HepG2 (cell line): ENCODE results near the gene FBXW5. TPM values are rescaled to one million over a fixed set of nuclear protein-coding genes. Genes with fewer than 3 reads are reported as not detected.

ENCODE experiments used
- ATAC-seq: fragments of 200-7000 bp; cut with Tn5 transposase; 3 replicates; pipeline ENCODE4 v1.9.1; 2020; ENCODE audit warnings: mild to moderate bottlenecking, moderate library complexity
- BruUV-seq: library from RNA; stranded (reverse); fragments of 400-500 nt; replicated peaks from 2 replicates; lab custom pipeline; 2021; lab: Mats Ljungman, UMichigan
- CTCF ChIA-PET: fragments of 300-600 bp; formaldehyde crosslinking; extraction: SDS; loops from one replicate; lab custom pipeline; 2021; ENCODE audit warnings: low total read pairs, inconsistent platforms, low intra/inter-chr PET ratio; lab: Yijun Ruan, JAX
- POLR2A ChIA-PET: fragments of 350-600 bp; sonication (Branson Sonifier 250); formaldehyde crosslinking; loops from one replicate; lab custom pipeline; 2020; ENCODE audit warnings: antibody characterized with exemption, inconsistent platforms; lab: Yijun Ruan, JAX
- DNase-seq: peaks from one replicate; pipeline ENCODE4 v3.0.0-alpha.2; 2015; ENCODE audit warnings: low spot score
- FAIRE-seq: peaks from 3 replicates; lab custom pipeline; 2011; peaks lifted over from hg19 to GRCh38; lab: Jason Lieb, UNC
- H2AFZ ChIP-seq: one replicate; pipeline ENCODE4 v1.6.1; 2011; ENCODE audit warnings: low read length, inconsistent platforms
- H3K27ac ChIP-seq: fragments of 300-600 bp; 3 replicates; pipeline ENCODE4 v1.8.0; 2011; ENCODE audit warnings: mixed run types, mild to moderate bottlenecking, mixed read lengths, low read length, inconsistent platforms; ENCODE audit not compliant: insufficient read depth; ENCODE audit errors: extremely low read length
- H3K27me3 ChIP-seq, 2 experiments: fragments of 200-600 bp in 1 of 2; 2 replicates in 1 of 2; 3 replicates in 1 of 2; pipeline versions ENCODE4 v1.6.0 to v1.8.0; 2011; ENCODE audit warnings: low read length in 2 of 2, mild to moderate bottlenecking in 2 of 2, moderate library complexity in 2 of 2, inconsistent platforms in 1 of 2; ENCODE audit not compliant: insufficient read depth in 2 of 2, control insufficient read depth in 1 of 2
- H3K36me3 ChIP-seq, 2 experiments: fragments of 200-600 bp in 1 of 2; replicated peaks in 1 of 2; 2 replicates in 1 of 2; 3 replicates in 1 of 2; pipeline versions ENCODE4 v1.5.1 to v1.8.0; 2011; ENCODE audit warnings: low read length in 2 of 2, inconsistent platforms in 1 of 2; ENCODE audit not compliant: insufficient read depth in 2 of 2, control insufficient read depth in 1 of 2
- H3K4me1 ChIP-seq: 2 replicates; pipeline ENCODE4 v1.5.1; 2012; ENCODE audit warnings: low read length, inconsistent platforms; ENCODE audit not compliant: insufficient read depth
- H3K4me2 ChIP-seq: 2 replicates; pipeline ENCODE4 v1.6.0; 2011; ENCODE audit warnings: low read depth, low read length, inconsistent platforms
- H3K4me3 ChIP-seq, 3 experiments: fragments of 200-600 bp in 1 of 3; sonication (generic), shearing (Covaris generic) in 1 of 3; replicated peaks in 1 of 3; 2 replicates each; pipeline ENCODE4 v1.5.1; 2011 to 2016; ENCODE audit warnings: low read length in 3 of 3, inconsistent platforms in 2 of 3, low read depth in 2 of 3, mild to moderate bottlenecking in 2 of 3, control low read depth in 1 of 3, mixed read lengths in 1 of 3; ENCODE audit not compliant: insufficient read depth in 1 of 3
- H3K79me2 ChIP-seq: one replicate; pipeline ENCODE4 v1.6.1; 2011; ENCODE audit warnings: low read length, inconsistent platforms; ENCODE audit not compliant: insufficient read depth
- H3K9ac ChIP-seq: 2 replicates; pipeline ENCODE4 v1.6.0; 2011; ENCODE audit warnings: mild to moderate bottlenecking, low read depth, low read length, inconsistent platforms; ENCODE audit not compliant: insufficient read depth
- H3K9me3 ChIP-seq: 2 replicates; pipeline ENCODE4 v1.5.1; 2012; ENCODE audit warnings: mild to moderate bottlenecking, low read length
- H4K20me1 ChIP-seq: 2 replicates; pipeline ENCODE4 v1.6.0; 2011; ENCODE audit warnings: inconsistent platforms, mild to moderate bottlenecking, low read length, moderate library complexity; ENCODE audit not compliant: insufficient read depth
- AGO2 ChIP-seq: fragments of 200-400 bp; formaldehyde crosslinking; optimal IDR thresholded peaks from 2 replicates; pipeline ENCODE3; 2017; ENCODE audit warnings: mild to moderate bottlenecking, low read depth, low read length, moderate library complexity
- FOXP1 ChIP-seq, 2 experiments: fragments of 450-650 bp in 1 of 2; IDR thresholded peaks; 2 replicates each; pipeline ENCODE4 v1.6.1; 2017 to 2018; ENCODE audit warnings: antibody characterized with exemption in 1 of 2
- MAZ ChIP-seq, 2 experiments: sonication (generic) in 1 of 2; formaldehyde crosslinking in 1 of 2; IDR thresholded peaks; 2 replicates each; pipeline versions ENCODE4 v1.5.0 to v1.6.1; 2012 to 2020; ENCODE audit warnings: low read depth in 2 of 2, mild to moderate bottlenecking in 2 of 2, borderline replicate concordance in 1 of 2, improper control_type of control experiment in 1 of 2, low read length in 1 of 2, missing genetic modification reagents in 1 of 2, moderate library complexity in 1 of 2
- PPARG ChIP-seq: conservative IDR thresholded peaks from 2 replicates; pipeline ENCODE4 v1.6.1; 2016; ENCODE audit warnings: missing biosample characterization, missing genetic modification reagents
- SRSF9 ChIP-seq: fragments of 200-400 bp; formaldehyde crosslinking; IDR thresholded peaks from 2 replicates; pipeline ENCODE4 v1.6.1; 2018; ENCODE audit warnings: borderline replicate concordance, mild to moderate bottlenecking, low read depth, low read length; ENCODE audit not compliant: insufficient read depth, poor library complexity, severe bottlenecking
- ZFX ChIP-seq: sonication (generic); formaldehyde crosslinking; IDR thresholded peaks from 2 replicates; pipeline ENCODE4 v1.4.0; 2020; ENCODE audit warnings: mild to moderate bottlenecking, low read depth, missing genetic modification reagents, moderate library complexity
- ZFY ChIP-seq: sonication (generic); formaldehyde crosslinking; IDR thresholded peaks from 2 replicates; pipeline ENCODE4 v1.4.0; 2020; ENCODE audit warnings: missing genetic modification reagents
- ZNF121 ChIP-seq: sonication (generic); formaldehyde crosslinking; IDR thresholded peaks from 2 replicates; pipeline ENCODE4 v1.5.0; 2020; ENCODE audit warnings: mild to moderate bottlenecking, missing genetic modification reagents
- ZNF430 ChIP-seq: sonication (generic); formaldehyde crosslinking; IDR thresholded peaks from 2 replicates; pipeline ENCODE4 v1.9.0; 2021; ENCODE audit warnings: mild to moderate bottlenecking, missing genetic modification reagents
- ZNF660 ChIP-seq: sonication (generic); formaldehyde crosslinking; IDR thresholded peaks from 2 replicates; pipeline ENCODE4 v1.5.1; 2020; ENCODE audit warnings: mild to moderate bottlenecking, low read depth, missing genetic modification reagents, borderline replicate concordance
- WGBS: methylation state at CpG from one replicate; pipeline ENCODE4 v1.1.6; 2017; ENCODE audit warnings: low lambda C conversion rate; 5-methylcytosine and 5-hydroxymethylcytosine counted together
- in situ Hi-C: cut with HindIII; loops from 2 replicates; pipeline ENCODE4 v1.10.0; 2017; ENCODE audit warnings: low pct_unique_long_range_greater_than_20kb; ENCODE audit not compliant: extremely low pct_ligation_motif_present
- intact Hi-C: fragments of 100-400 bp; cut with micrococcal nuclease; formaldehyde crosslinking; loops from one replicate; pipeline ENCODE4 v1.10.0; 2022; ENCODE audit not compliant: unreplicated experiment
- polyA plus RNA-seq, 8 experiments: library from polyadenylated mRNA; depleted of rRNA in 3 of 8; stranded (reverse) in 7 of 8; unstranded in 1 of 8; fragments of >200 nt; fragmentation: Illumina TruSeq in 4 of 8; extraction: Trizol in 4 of 8; gene quantifications; 2 replicates each; pipeline versions ENCODE4 v1.2.1 to v1.2.3, GENCODE V29; 2011 to 2016; ENCODE audit warnings: low read depth in 4 of 8, missing spikeins in 1 of 8, mixed read lengths in 1 of 8; ENCODE audit not compliant: insufficient read depth in 1 of 8
- total RNA-seq, 5 experiments: library from RNA; depleted of rRNA; stranded (reverse); fragments of >200 nt; fragmentation: Illumina TruSeq; extraction: Trizol; gene quantifications; 2 replicates each; pipeline ENCODE4 v1.2.3, GENCODE V29; 2016; ENCODE audit warnings: low read depth in 1 of 5
- TF ChIP-seq, protein P1 (sequence below): sonication (generic); formaldehyde crosslinking; IDR thresholded peaks from 2 replicates; pipeline ENCODE4 v1.4.0; 2020; ENCODE audit warnings: mild to moderate bottlenecking, low read depth, missing genetic modification reagents

Gene FBXW5
- total and polyA plus RNA-seq, 2 of the 13 experiments (the other 11 are each of a cell fraction or from before 2014, with no cell fraction given), result 52.0 to 60.4 TPM

DNA sequence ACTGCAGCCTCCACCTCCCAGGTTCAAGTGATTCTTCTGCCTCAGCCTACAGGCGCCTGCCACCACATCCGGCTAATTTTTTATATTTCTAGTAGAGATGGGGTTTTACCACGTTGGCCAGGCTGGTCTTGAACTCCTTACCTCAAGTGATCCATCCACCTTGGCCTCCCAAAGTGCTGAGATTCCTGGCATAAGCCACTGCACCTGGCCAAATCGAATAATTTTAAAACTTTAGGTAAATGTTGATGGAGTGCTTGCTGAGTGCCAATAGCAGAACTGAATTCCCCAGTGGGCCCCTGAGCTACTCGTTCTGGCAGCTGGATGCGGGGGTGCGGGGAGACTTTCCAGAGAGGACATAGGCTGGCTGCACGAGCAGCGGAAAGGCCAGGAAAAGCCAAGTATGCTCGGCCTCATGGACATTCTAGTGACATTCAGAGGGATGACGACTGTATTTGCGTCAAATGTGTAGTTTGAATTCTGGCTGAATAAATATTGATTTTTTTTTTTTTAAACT, 41.4 kb downstream of the FBXW5 start:
- intact Hi-C loops (no loop called here), in situ Hi-C loops (no loop called here)
- Histone ChIP-seq H3K4me2 (no peak overlapping the region), H4K20me1 (peaks cover 9% of the 10 kb centered on the region), H3K27ac (no peak overlapping the region), H3K27me3 (no peaks in the 10 kb centered on the region), H3K4me3 (no peak overlapping the region), H3K9me3 (no peaks in the 10 kb centered on the region), H3K9ac (no peak overlapping the region), H3K4me1 (peaks cover 27% of the 10 kb centered on the region), H3K79me2 (peaks cover under 1% of the 10 kb centered on the region), H3K36me3 (peaks cover 25 to 65% of the 10 kb centered on the region in 2 experiments), H2AFZ (no peak overlapping the region)
- DNase-seq, result no peak
- TF ChIP-seq ZNF121 (CRISPR knock-in tag), result peak; percentile 18; the same call in 1 of the 2 replicates
- TF ChIP-seq, protein P1, sequence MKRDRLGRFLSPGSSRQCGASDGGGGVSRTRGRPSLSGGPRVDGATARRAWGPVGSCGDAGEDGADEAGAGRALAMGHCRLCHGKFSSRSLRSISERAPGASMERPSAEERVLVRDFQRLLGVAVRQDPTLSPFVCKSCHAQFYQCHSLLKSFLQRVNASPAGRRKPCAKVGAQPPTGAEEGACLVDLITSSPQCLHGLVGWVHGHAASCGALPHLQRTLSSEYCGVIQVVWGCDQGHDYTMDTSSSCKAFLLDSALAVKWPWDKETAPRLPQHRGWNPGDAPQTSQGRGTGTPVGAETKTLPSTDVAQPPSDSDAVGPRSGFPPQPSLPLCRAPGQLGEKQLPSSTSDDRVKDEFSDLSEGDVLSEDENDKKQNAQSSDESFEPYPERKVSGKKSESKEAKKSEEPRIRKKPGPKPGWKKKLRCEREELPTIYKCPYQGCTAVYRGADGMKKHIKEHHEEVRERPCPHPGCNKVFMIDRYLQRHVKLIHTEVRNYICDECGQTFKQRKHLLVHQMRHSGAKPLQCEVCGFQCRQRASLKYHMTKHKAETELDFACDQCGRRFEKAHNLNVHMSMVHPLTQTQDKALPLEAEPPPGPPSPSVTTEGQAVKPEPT (CRISPR knock-in tag), result no peak
- no peak for FAIRE-seq
- ChIA-PET POLR2A (interaction anchor here (1.4 to 2.3 kb wide), 3 partner anchors 16 to 338 kb away, joined by 3 to 20 read pairs (median 12); partner anchors contain the start of genes TRAF2 and TUBB4B), CTCF (no interaction called here)
- 90% methylated on average over 12 of the region's 12 CpGs for WGBS
- no TSS peak for BruUV-seq
- no peak for ATAC-seq

DNA sequence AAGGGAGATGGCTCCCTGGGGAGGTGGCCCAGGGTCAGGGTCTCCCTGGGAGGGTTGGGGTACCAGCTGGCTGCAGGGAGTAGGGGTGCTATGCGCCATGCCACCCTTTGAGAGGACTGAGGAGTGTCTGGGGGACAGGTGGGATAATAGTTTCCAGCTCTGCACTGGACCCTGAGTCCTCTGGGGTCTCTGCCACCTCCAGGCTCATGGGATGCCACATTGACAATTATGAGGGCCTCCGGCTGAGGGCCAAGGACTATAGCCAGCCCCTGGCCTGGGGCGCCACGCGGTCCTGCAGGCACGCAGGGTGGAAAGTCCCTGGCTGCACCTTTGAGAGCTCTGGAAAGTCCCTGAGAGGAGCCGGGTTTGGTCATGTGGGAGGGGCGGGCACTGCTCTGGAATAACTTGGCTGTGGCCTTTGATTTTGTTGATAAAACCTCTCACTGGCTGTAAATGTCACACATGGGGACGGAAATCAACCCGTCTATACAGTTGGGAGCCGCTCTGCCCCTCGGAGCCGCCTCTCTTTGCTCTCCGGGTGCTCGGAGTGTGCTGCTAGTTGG, 42.2 kb downstream of the FBXW5 start:
- Histone ChIP-seq H4K20me1 (peaks cover 9% of the 10 kb centered on the region), H3K27ac (peak overlapping the region; percentile 67), H2AFZ (no peak overlapping the region), H3K9ac (peak overlapping the region; percentile 24; the same call in 1 of the 2 replicates), H3K79me2 (peaks cover 6% of the 10 kb centered on the region), H3K4me1 (peaks cover 27% of the 10 kb centered on the region), H3K4me2 (peak overlapping the region; percentile 39; the same call in 1 of the 2 replicates), H3K4me3 (no peak overlapping the region), H3K36me3 (peaks cover 19 to 59% of the 10 kb centered on the region in 2 experiments), H3K9me3 (no peaks in the 10 kb centered on the region), H3K27me3 (no peaks in the 10 kb centered on the region)
- no TSS peak for BruUV-seq
- CTCF ChIA-PET, result no interaction called here
- in situ Hi-C loops (no loop called here), intact Hi-C loops (no loop called here)
- 97% methylated on average over 10 of the region's 15 CpGs for WGBS
- ATAC-seq (peak; percentile 28), DNase-seq (no peak), FAIRE-seq (no peak)
- POLR2A ChIA-PET, result interaction anchor here (0.9 to 2.4 kb wide), 6 partner anchors 16 to 339 kb away, joined by 3 to 20 read pairs (median 7); partner anchors contain the start of genes TRAF2 and TUBB4B
- TF ChIP-seq MAZ (IDR thresholded peaks at IDR 0.05; ENCODE audit: borderline replicate concordance, low read depth, low read length) (no peak), MAZ (CRISPR knock-in tag; IDR thresholded peaks at IDR 0.05; ENCODE audit: low read depth) (no peak), PPARG (CRISPR knock-in tag) (no peak), ZNF660 (no peak), ZFY (CRISPR knock-in tag) (no peak), FOXP1 (IDR thresholded peaks at IDR 0.05) (no peak), FOXP1 (CRISPR knock-in tag; IDR thresholded peaks at IDR 0.05) (no peak), SRSF9 (no peak), AGO2 (peak; percentile 48), ZFX (CRISPR knock-in tag) (no peak), ZNF430 (CRISPR knock-in tag) (no peak)
